ENCODE data around the gene ETFA. TPM values are rescaled to one million over a fixed set of nuclear protein-coding genes. Genes with fewer than 3 reads are reported as not detected.
A peak's percentile ranks its signal among the peaks of the same experiment; 100 is the strongest.

ETFA gene
- total RNA-seq, 1 experiment from 2014 or later, result 147 TPM

GRCh38 chr15:76344893-76345582 is 33.8 kb upstream of the ETFA start:
- peaks cover 89% of the 10 kb centered on the region for H3K27me3 ChIP-seq (ENCODE audit: control insufficient read depth, insufficient read depth, low read length)
- no peak for DNase-seq
- no peak overlapping the region for H3K4me3 ChIP-seq (ENCODE audit: insufficient read depth, low read depth, low read length)
- H3K36me3 ChIP-seq (replicated peaks; ENCODE audit: control insufficient read depth, insufficient read depth, low read length), result no peaks in the 10 kb centered on the region

GRCh38 chr15:76343313-76343996 is 32.2 kb upstream of the ETFA start:
- Histone ChIP-seq H3K36me3 (replicated peaks; ENCODE audit: control insufficient read depth, insufficient read depth, low read length) (no peaks in the 10 kb centered on the region), H3K27me3 (ENCODE audit: control insufficient read depth, insufficient read depth, low read length) (peaks cover 99% of the 10 kb centered on the region), H3K4me3 (ENCODE audit: insufficient read depth, low read depth, low read length) (no peak overlapping the region)
- DNase-seq, result peak; percentile 30

GRCh38 chr15:76342382-76343201 is 31.3 kb upstream of the ETFA start:
- DNase-seq, result peak; percentile 96
- Histone ChIP-seq H3K27me3 (ENCODE audit: control insufficient read depth, insufficient read depth, low read length) (peaks cover 99% of the 10 kb centered on the region), H3K36me3 (replicated peaks; ENCODE audit: control insufficient read depth, insufficient read depth, low read length) (no peaks in the 10 kb centered on the region), H3K4me3 (ENCODE audit: insufficient read depth, low read depth, low read length) (peak overlapping the region; percentile 25)

- Histone ChIP-seq H3K36me3 (replicated peaks; ENCODE audit: control insufficient read depth, insufficient read depth, low read length) (no peaks in the 10 kb centered on the region), H3K27me3 (ENCODE audit: control insufficient read depth, insufficient read depth, low read length) (peaks cover 99% of the 10 kb centered on the region), H3K4me3 (ENCODE audit: insufficient read depth, low read depth, low read length) (peak overlapping the region; percentile 29; the same call in 1 of the 2 replicates)
- DNase-seq, result peak; percentile 70
These were observed 30.8 kb upstream of the ETFA start for GRCh38 chr15:76342058-76342381.

- Histone ChIP-seq H3K4me3 (ENCODE audit: insufficient read depth, low read depth, low read length) (peak overlapping the region; percentile 29), H3K27me3 (ENCODE audit: control insufficient read depth, insufficient read depth, low read length) (peaks cover 99% of the 10 kb centered on the region), H3K36me3 (replicated peaks; ENCODE audit: control insufficient read depth, insufficient read depth, low read length) (no peaks in the 10 kb centered on the region)
- DNase-seq, result peak; percentile 88
These were observed 30.2 kb upstream of the ETFA start for GRCh38 chr15:76341366-76342057.

GRCh38 chr15:76340803-76341365 is 29.6 kb upstream of the ETFA start:
- H3K4me3 ChIP-seq (ENCODE audit: insufficient read depth, low read depth, low read length), result peak overlapping the region; percentile 29; the same call in 1 of the 2 replicates
- H3K36me3 ChIP-seq (replicated peaks; ENCODE audit: control insufficient read depth, insufficient read depth, low read length), result no peaks in the 10 kb centered on the region
- peaks cover 97% of the 10 kb centered on the region for H3K27me3 ChIP-seq (ENCODE audit: control insufficient read depth, insufficient read depth, low read length)
- DNase-seq, result no peak

GRCh38 chr15:76340198-76340802 is 29.0 kb upstream of the ETFA start:
- H3K27me3 ChIP-seq (ENCODE audit: control insufficient read depth, insufficient read depth, low read length), result peaks cover 97% of the 10 kb centered on the region
- peak; percentile 75 for DNase-seq
- H3K36me3 ChIP-seq (replicated peaks; ENCODE audit: control insufficient read depth, insufficient read depth, low read length), result no peaks in the 10 kb centered on the region
- H3K4me3 ChIP-seq (ENCODE audit: insufficient read depth, low read depth, low read length), result peak overlapping the region; percentile 29; the same call in 1 of the 2 replicates

- H3K36me3 ChIP-seq (replicated peaks; ENCODE audit: control insufficient read depth, insufficient read depth, low read length), result no peaks in the 10 kb centered on the region
- H3K4me3 ChIP-seq (ENCODE audit: insufficient read depth, low read depth, low read length), result peak overlapping the region; percentile 29; the same call in 1 of the 2 replicates
- DNase-seq, result peak; percentile 72
- peaks cover 93% of the 10 kb centered on the region for H3K27me3 ChIP-seq (ENCODE audit: control insufficient read depth, insufficient read depth, low read length)
These were observed 28.3 kb upstream of the ETFA start for GRCh38 chr15:76339305-76340197.

GRCh38 chr15:76338486-76339304 is 27.4 kb upstream of the ETFA start:
- Histone ChIP-seq H3K27me3 (ENCODE audit: control insufficient read depth, insufficient read depth, low read length) (peaks cover 87% of the 10 kb centered on the region), H3K4me3 (ENCODE audit: insufficient read depth, low read depth, low read length) (no peak overlapping the region), H3K36me3 (replicated peaks; ENCODE audit: control insufficient read depth, insufficient read depth, low read length) (no peaks in the 10 kb centered on the region)
- peak; percentile 47 for DNase-seq

GRCh38 chr15:76337696-76338485 is 26.6 kb upstream of the ETFA start:
- DNase-seq, result peak; percentile 82
- H3K4me3 ChIP-seq (ENCODE audit: insufficient read depth, low read depth, low read length), result peak overlapping the region; percentile 26; the same call in 1 of the 2 replicates
- H3K36me3 ChIP-seq (replicated peaks; ENCODE audit: control insufficient read depth, insufficient read depth, low read length), result no peaks in the 10 kb centered on the region

GRCh38 chr15:76337059-76337695 is 25.9 kb upstream of the ETFA start:
- Histone ChIP-seq H3K4me3 (ENCODE audit: insufficient read depth, low read depth, low read length) (peak overlapping the region; percentile 27; the same call in 1 of the 2 replicates), H3K27me3 (ENCODE audit: control insufficient read depth, insufficient read depth, low read length) (peaks cover 76% of the 10 kb centered on the region)
- DNase-seq, result peak; percentile 40

More at GRCh38 chr15:76337696-76338485, 26.6 kb upstream of the ETFA start:
- H3K27me3 ChIP-seq (ENCODE audit: control insufficient read depth, insufficient read depth, low read length), result peaks cover 79% of the 10 kb centered on the region

More at GRCh38 chr15:76337059-76337695, 25.9 kb upstream of the ETFA start:
- no peaks in the 10 kb centered on the region for H3K36me3 ChIP-seq (replicated peaks; ENCODE audit: control insufficient read depth, insufficient read depth, low read length)

Measured in H7 (cell line).